GM12878 (cell line): ENCODE data around the gene SPR. TPM values are rescaled to one million over a fixed set of nuclear protein-coding genes. Genes with fewer than 3 reads are reported as not detected.

Experiments used
- ATAC-seq: fragments of 200-7000 bp; cut with Tn5 transposase; 3 replicates; pipeline ENCODE4 v1.9.1; 2020; ENCODE audit warnings: mild to moderate bottlenecking, moderate library complexity
- BruUV-seq: library from RNA; stranded (reverse); fragments of 400-500 nt; replicated peaks from 2 replicates; lab custom pipeline; 2021; lab: Mats Ljungman, UMichigan
- CTCF ChIA-PET: fragments of 300-600 bp; sonication (Branson Sonifier 250); formaldehyde crosslinking; extraction: SDS; loops from one replicate; lab custom pipeline; 2021; ENCODE audit warnings: inconsistent platforms; lab: Yijun Ruan, JAX
- POLR2A ChIA-PET: fragments of 350-600 bp; formaldehyde crosslinking; extraction: SDS; loops from one replicate; lab custom pipeline; 2021; ENCODE audit warnings: inconsistent platforms; lab: Charles Lee
- RAD21 ChIA-PET: fragments of 300-600 bp; sonication (Branson Sonifier 250); formaldehyde crosslinking; loops from one replicate; lab custom pipeline; 2023; ENCODE audit warnings: antibody characterized with exemption; ENCODE audit not compliant: unreplicated experiment; lab: Charles Lee
- SMC1A ChIA-PET: fragments of 300-600 bp; sonication (Branson Sonifier 250); formaldehyde crosslinking; loops from one replicate; lab custom pipeline; 2023; ENCODE audit not compliant: unreplicated experiment, uncharacterized antibody; lab: Charles Lee
- DNase-seq: peaks from one replicate; pipeline ENCODE4 v3.0.0-alpha.2; 2011; ENCODE audit warnings: low read depth, low spot score
- FAIRE-seq: peaks from 3 replicates; lab custom pipeline; 2011; peaks lifted over from hg19 to GRCh38; lab: Jason Lieb, UNC
- H2AFZ ChIP-seq: 2 replicates; pipeline ENCODE4 v1.6.0; 2011; ENCODE audit warnings: low read depth, low read length, control low read depth; ENCODE audit not compliant: control insufficient read depth
- H3K27ac ChIP-seq: 2 replicates; pipeline ENCODE4 v1.5.1; 2011; ENCODE audit warnings: control low read depth; ENCODE audit not compliant: control insufficient read depth, insufficient read depth
- H3K27me3 ChIP-seq, 2 experiments: replicated peaks in 1 of 2; 2 replicates each; pipeline versions ENCODE4 v1.6.0 to v1.6.1; 2011; ENCODE audit warnings: low read length in 1 of 2; ENCODE audit not compliant: control insufficient read depth in 2 of 2, insufficient read depth in 2 of 2
- H3K36me3 ChIP-seq, 2 experiments: 2 replicates each; pipeline ENCODE4 v1.5.1; 2011; ENCODE audit warnings: low read length in 1 of 2; ENCODE audit not compliant: control insufficient read depth in 2 of 2, insufficient read depth in 2 of 2
- H3K4me1 ChIP-seq: 2 replicates; pipeline ENCODE4 v1.6.1; 2011; ENCODE audit warnings: mild to moderate bottlenecking, low read length, moderate library complexity, mixed read lengths; ENCODE audit not compliant: control insufficient read depth, insufficient read depth
- H3K4me2 ChIP-seq: 2 replicates; pipeline ENCODE4 v1.6.0; 2011; ENCODE audit warnings: control low read depth; ENCODE audit not compliant: control insufficient read depth, insufficient read depth
- H3K4me3 ChIP-seq: fragments of 200-600 bp; sonication (generic); 2 replicates; pipeline ENCODE4 v1.5.1; 2016
- H3K79me2 ChIP-seq: 2 replicates; pipeline ENCODE4 v1.6.0; 2011; ENCODE audit warnings: low read length; ENCODE audit not compliant: control insufficient read depth, insufficient read depth
- H3K9ac ChIP-seq: 2 replicates; pipeline ENCODE4 v1.8.0; 2011; ENCODE audit warnings: low read length, control low read depth, mixed read lengths; ENCODE audit not compliant: control insufficient read depth, insufficient read depth
- H3K9me3 ChIP-seq: replicated peaks from 3 replicates; pipeline ENCODE4 v1.5.1; 2011; ENCODE audit warnings: mild to moderate bottlenecking, low read length; ENCODE audit not compliant: control insufficient read depth, insufficient read depth
- H4K20me1 ChIP-seq: 2 replicates; pipeline ENCODE4 v1.6.0; 2011; ENCODE audit not compliant: control insufficient read depth, insufficient read depth
- CEBPB ChIP-seq, 2 experiments: fragments of 150-350 bp in 1 of 2; IDR thresholded peaks; 2 replicates each; pipeline ENCODE4 v1.6.1; 2012 to 2014; ENCODE audit warnings: low read depth in 2 of 2, low read length in 2 of 2, borderline replicate concordance in 1 of 2, inconsistent platforms in 1 of 2
- CHD4 ChIP-seq: fragments of 200-600 bp; sonication (generic); IDR thresholded peaks from 2 replicates; pipeline ENCODE4 v1.6.1; 2016; ENCODE audit warnings: mild to moderate bottlenecking
- DPF2 ChIP-seq: fragments of 450-650 bp; IDR thresholded peaks from 2 replicates; pipeline ENCODE4 v1.6.1; 2017; ENCODE audit warnings: mild to moderate bottlenecking
- EP300 ChIP-seq, 2 experiments: fragments of 150-350 bp in 1 of 2; IDR thresholded peaks; 2 replicates each; pipeline ENCODE4 v1.6.1; 2011 to 2012; ENCODE audit warnings: low read depth in 2 of 2, low read length in 2 of 2, borderline replicate concordance in 1 of 2, improper control_type of control experiment in 1 of 2, inconsistent platforms in 1 of 2; ENCODE audit not compliant: control insufficient read depth in 1 of 2
- FOS ChIP-seq: IDR thresholded peaks from 3 replicates; pipeline ENCODE4 v1.6.1; 2011; ENCODE audit warnings: borderline replicate concordance; ENCODE audit not compliant: insufficient read length; ENCODE audit errors: extremely low read depth
- IKZF1 ChIP-seq: fragments of 450-650 bp; conservative IDR thresholded peaks from 2 replicates; pipeline ENCODE4 v1.6.1; 2017; ENCODE audit warnings: antibody characterized with exemption, mild to moderate bottlenecking
- LARP7 ChIP-seq: fragments of 450-650 bp; IDR thresholded peaks from 2 replicates; pipeline ENCODE4 v1.6.1; 2017; ENCODE audit warnings: mild to moderate bottlenecking
- MEF2B ChIP-seq: fragments of 450-650 bp; IDR thresholded peaks from 2 replicates; pipeline ENCODE4 v1.6.1; 2018; ENCODE audit warnings: mild to moderate bottlenecking, moderate library complexity; ENCODE audit not compliant: partially characterized antibody, poor library complexity, severe bottlenecking
- NFIC ChIP-seq: IDR thresholded peaks from 2 replicates; pipeline ENCODE4 v1.6.1; 2012; ENCODE audit warnings: low read depth, mild to moderate bottlenecking, inconsistent platforms, low read length, moderate library complexity
- RBBP5 ChIP-seq: fragments of 200-600 bp; sonication (generic); conservative IDR thresholded peaks from 2 replicates; pipeline ENCODE4 v1.6.1; 2016
- RFX5 ChIP-seq: IDR thresholded peaks from 2 replicates; pipeline ENCODE4 v1.6.1; 2011; ENCODE audit warnings: low read depth, low read length, improper control_type of control experiment
- RUNX3 ChIP-seq: IDR thresholded peaks from 2 replicates; pipeline ENCODE4 v1.6.1; 2012; ENCODE audit warnings: low read length, inconsistent platforms
- SMC3 ChIP-seq: IDR thresholded peaks from 2 replicates; pipeline ENCODE4 v1.6.1; 2011; ENCODE audit warnings: low read length, improper control_type of control experiment, borderline replicate concordance
- SREBF2 ChIP-seq: IDR thresholded peaks from 2 replicates; pipeline ENCODE4 v1.6.1; 2012; ENCODE audit warnings: mild to moderate bottlenecking, low read length
- ZSCAN29 ChIP-seq: fragments of 450-650 bp; IDR thresholded peaks from 2 replicates; pipeline ENCODE4 v1.6.1; 2017; ENCODE audit warnings: mild to moderate bottlenecking, moderate library complexity
- WGBS: methylation state at CpG from one replicate; pipeline ENCODE4 v1.1.6; 2016; ENCODE audit warnings: low lambda C conversion rate; ENCODE audit not compliant: insufficient replicate concordance, insufficient coverage; ENCODE audit errors: missing lambda C conversion rate; 5-methylcytosine and 5-hydroxymethylcytosine counted together
- in situ Hi-C: fragments of 300-500 bp; cut with MboI; formaldehyde crosslinking; loops from 9 replicates; pipeline ENCODE4 v1.14.3; 2018; ENCODE audit warnings: mixed read lengths
- intact Hi-C: fragments of 100-400 bp; cut with micrococcal nuclease; formaldehyde crosslinking; loops from one replicate; pipeline ENCODE4 v1.14.2; 2022; ENCODE audit not compliant: unreplicated experiment
- polyA plus RNA-seq, 11 experiments: library from polyadenylated mRNA; depleted of rRNA in 4 of 11; unstranded in 6 of 11; stranded (reverse) in 5 of 11; fragments of >200 nt; fragmentation: Nextera tagmentation in 4 of 11; fragmentation: Illumina TruSeq in 1 of 11; extraction: Ambion mirVana in 4 of 11; extraction: Trizol in 1 of 11; gene quantifications; 1 replicate in 1 of 11; 2 replicates in 10 of 11; pipeline versions ENCODE4 v1.2.1 to v1.2.3, GENCODE V29; 2011 to 2016; ENCODE audit warnings: inconsistent platforms in 2 of 11, missing spikeins in 2 of 11, low read depth in 1 of 11
- total RNA-seq, 4 experiments: library from RNA; depleted of rRNA in 3 of 4; stranded (reverse); fragments of >200 nt in 3 of 4; fragmentation: Illumina TruSeq in 1 of 4; extraction: Trizol in 1 of 4; gene quantifications; 2 replicates each; pipeline versions ENCODE4 v1.2.1 to v1.2.3, GENCODE V29; 2013 to 2021
- TF ChIP-seq, protein P1 (sequence below): fragments of 450-650 bp; IDR thresholded peaks from 2 replicates; pipeline ENCODE4 v1.6.1; 2017; ENCODE audit warnings: mild to moderate bottlenecking, low read depth, inconsistent platforms; ENCODE audit not compliant: poor library complexity, severe bottlenecking

Gene SPR
- total and polyA plus RNA-seq, 10 of the 15 experiments (the other 5 are each of a cell fraction or from before 2014, with no cell fraction given), result 0.68 to 7.8 (median 2.5) TPM

DNA sequence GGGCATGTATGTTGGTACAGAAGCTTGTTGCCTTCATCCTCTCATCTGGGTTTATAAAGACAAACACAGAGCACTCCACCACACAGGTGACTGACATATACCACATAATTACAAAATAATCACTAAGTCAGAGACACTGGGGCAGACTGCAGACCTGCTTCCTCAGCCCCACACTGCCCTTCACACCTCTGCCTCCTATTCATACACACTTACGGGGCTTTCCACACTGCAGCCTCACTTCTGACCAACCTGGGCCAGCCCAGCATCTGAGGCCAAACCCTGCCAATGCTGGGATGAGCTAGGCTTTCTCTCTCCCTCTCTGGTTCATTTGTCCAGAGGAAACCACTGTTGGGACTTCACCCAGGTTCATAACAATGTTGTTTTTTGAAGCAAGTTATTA lies 34.6 kb downstream of the SPR start:
- H3K4me3 ChIP-seq, result no peak overlapping the region
- RAD21 ChIA-PET, result no interaction called here
- DNase-seq (no peak), FAIRE-seq (no peak), ATAC-seq (peak; percentile 21)
- intact Hi-C loops, result no loop called here
- no peak overlapping the region for H3K4me2 ChIP-seq
- H4K20me1 ChIP-seq, result peaks cover 2% of the 10 kb centered on the region; the same call in 1 of the 2 replicates
- 0% methylated on average over 1 of the region's 1 CpG for WGBS
- H3K9me3 ChIP-seq, result no peaks in the 10 kb centered on the region; the same call in 2 of the 3 replicates
- BruUV-seq, result no TSS peak
- H3K27me3 ChIP-seq, result peaks cover 9 to 55% of the 10 kb centered on the region in 2 experiments
- in situ Hi-C loops, result no loop called here
- no peak overlapping the region for H2AFZ ChIP-seq
- SMC1A ChIA-PET, result interaction anchor here (0.8 to 1.1 kb wide), 2 partner anchors 28 to 137 kb away, joined by 3 to 4 read pairs; no protein-coding TSS in a partner anchor
- TF ChIP-seq CEBPB (IDR thresholded peaks at IDR 0.05; ENCODE audit: borderline replicate concordance in 1 of 2, low read depth in 2 of 2, low read length in 2 of 2), result no peak
- no peak for TF ChIP-seq SREBF2
- no peak for TF ChIP-seq FOS
- TF ChIP-seq ZSCAN29, result no peak
- TF ChIP-seq MEF2B, result no peak
- H3K79me2 ChIP-seq, result no peaks in the 10 kb centered on the region
- no peak overlapping the region for H3K27ac ChIP-seq
- POLR2A ChIA-PET, result no interaction called here
- H3K36me3 ChIP-seq, result no peaks in the 10 kb centered on the region
- CTCF ChIA-PET, result interaction anchor here (1.5 to 9.4 kb wide), 2 partner anchors 29 to 52 kb away, joined by 5 to 105 read pairs; no protein-coding TSS in a partner anchor
- peaks cover 1% of the 10 kb centered on the region for H3K4me1 ChIP-seq
- H3K9ac ChIP-seq, result no peak overlapping the region

DNA sequence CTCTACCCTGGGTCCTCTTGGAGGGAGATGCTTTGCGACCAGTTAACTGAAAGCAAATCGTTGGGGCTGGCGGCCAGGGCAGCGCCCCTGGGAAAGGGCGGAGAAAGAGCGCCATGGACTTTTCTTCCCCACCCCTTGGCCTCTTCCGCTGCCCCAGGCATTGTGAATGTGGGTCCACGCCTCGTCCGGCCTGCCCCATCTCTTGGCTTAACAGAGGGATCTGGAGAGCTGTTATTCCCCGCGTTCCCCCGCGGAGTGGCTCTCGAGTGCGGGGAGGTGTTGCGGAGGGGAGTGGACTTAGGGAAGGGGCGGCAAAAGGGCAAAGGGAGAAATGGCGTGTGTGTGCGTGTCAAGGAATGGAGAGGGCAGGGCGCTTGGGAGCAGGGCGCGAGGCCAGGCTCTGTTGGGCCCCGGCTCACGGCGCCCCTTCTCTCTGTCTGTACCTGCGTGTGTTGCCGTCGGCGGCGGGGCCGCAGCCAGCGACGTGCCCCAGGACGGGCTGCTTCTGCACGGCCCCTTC lies 36.7 kb downstream of the SPR start:
- H2AFZ ChIP-seq, result no peak overlapping the region
- H3K4me3 ChIP-seq, result no peak overlapping the region
- intact Hi-C loops, result no loop called here
- CTCF ChIA-PET, result interaction anchor here (9.4 kb wide), 1 partner anchor 31 kb away, joined by 105 read pairs; no protein-coding TSS in a partner anchor
- SMC1A ChIA-PET, result no interaction called here
- POLR2A ChIA-PET, result no interaction called here
- no peak overlapping the region for H3K9ac ChIP-seq
- no TSS peak for BruUV-seq
- no peaks in the 10 kb centered on the region for H3K36me3 ChIP-seq
- no peaks in the 10 kb centered on the region; the same call in 1 of the 2 replicates for H3K4me1 ChIP-seq
- no peak for DNase-seq
- H3K27me3 ChIP-seq, result peaks cover 7 to 48% of the 10 kb centered on the region in 2 experiments
- no peak for TF ChIP-seq RBBP5
- TF ChIP-seq CHD4, result no peak
- no peak for TF ChIP-seq RUNX3
- TF ChIP-seq DPF2, result peak; percentile 51; the same call in 1 of the 2 replicates
- no peak for TF ChIP-seq NFIC
- no peak for TF ChIP-seq LARP7
- TF ChIP-seq, protein P1, sequence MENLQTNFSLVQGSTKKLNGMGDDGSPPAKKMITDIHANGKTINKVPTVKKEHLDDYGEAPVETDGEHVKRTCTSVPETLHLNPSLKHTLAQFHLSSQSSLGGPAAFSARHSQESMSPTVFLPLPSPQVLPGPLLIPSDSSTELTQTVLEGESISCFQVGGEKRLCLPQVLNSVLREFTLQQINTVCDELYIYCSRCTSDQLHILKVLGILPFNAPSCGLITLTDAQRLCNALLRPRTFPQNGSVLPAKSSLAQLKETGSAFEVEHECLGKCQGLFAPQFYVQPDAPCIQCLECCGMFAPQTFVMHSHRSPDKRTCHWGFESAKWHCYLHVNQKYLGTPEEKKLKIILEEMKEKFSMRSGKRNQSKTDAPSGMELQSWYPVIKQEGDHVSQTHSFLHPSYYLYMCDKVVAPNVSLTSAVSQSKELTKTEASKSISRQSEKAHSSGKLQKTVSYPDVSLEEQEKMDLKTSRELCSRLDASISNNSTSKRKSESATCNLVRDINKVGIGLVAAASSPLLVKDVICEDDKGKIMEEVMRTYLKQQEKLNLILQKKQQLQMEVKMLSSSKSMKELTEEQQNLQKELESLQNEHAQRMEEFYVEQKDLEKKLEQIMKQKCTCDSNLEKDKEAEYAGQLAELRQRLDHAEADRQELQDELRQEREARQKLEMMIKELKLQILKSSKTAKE, result no peak
- no peak for TF ChIP-seq EP300 (IDR thresholded peaks at IDR 0.05; ENCODE audit: borderline replicate concordance in 1 of 2, control insufficient read depth in 1 of 2, low read depth in 2 of 2, low read length in 2 of 2)
- no peak for TF ChIP-seq RFX5
- peak; percentile 46; the same call in 1 of the 2 replicates for TF ChIP-seq IKZF1
- no peak for TF ChIP-seq SMC3
- H3K27ac ChIP-seq, result no peak overlapping the region
- ATAC-seq, result no peak
- H3K79me2 ChIP-seq, result no peaks in the 10 kb centered on the region
- 2% methylated on average over 36 of the region's 36 CpGs for WGBS
- no peaks in the 10 kb centered on the region; the same call in 2 of the 3 replicates for H3K9me3 ChIP-seq
- FAIRE-seq, result no peak
- in situ Hi-C loops, result no loop called here
- 0 out of 2 replicates have a peak overlapping the region, but pooled peaks have one; percentile 9 for H3K4me2 ChIP-seq
- H4K20me1 ChIP-seq, result peaks cover 2% of the 10 kb centered on the region; the same call in 1 of the 2 replicates
- RAD21 ChIA-PET, result no interaction called here
